Measurements from ENCODE around the gene JTB.

Gene JTB

GRCh38 chr1:153963030-153963849 is 14.2 kb downstream of the JTB start, which contains the start of gene SLC39A1:
SLC39A1 (minus strand) TSS chr1:153963537; CDS start chr1:153962715, 822 bp downstream.
- no peaks in the 10 kb centered on the region for H3K9me3 ChIP-seq (ENCODE audit: low read length)
- no peaks in the 10 kb centered on the region for H3F3A ChIP-seq (ENCODE audit: insufficient read depth, low read length)
- peaks cover 51% of the 10 kb centered on the region for H3K4me1 ChIP-seq (ENCODE audit: insufficient read depth, low read length, severe bottlenecking)
- no peak within 1 kb of the TSS for H2AFZ ChIP-seq (ENCODE audit: low read length)
- peak within 1 kb of the TSS; percentile 73 for H3K27ac ChIP-seq (ENCODE audit: low read depth, low read length, poor library complexity, severe bottlenecking)
- no peaks in the 10 kb centered on the region for H4K20me1 ChIP-seq (ENCODE audit: insufficient read depth, low read length)
- no peaks in the 10 kb centered on the region for H3K9me2 ChIP-seq (ENCODE audit: low read depth, low read length)
- peak within 1 kb of the TSS; percentile 84 for H3K9ac ChIP-seq (ENCODE audit: low read length)
- peaks cover 4% of the 10 kb centered on the region; the same call in 1 of the 2 replicates for H3K79me2 ChIP-seq (ENCODE audit: insufficient read depth, low read length)
- H3K27me3 ChIP-seq (ENCODE audit: insufficient read depth, low read length), result no peaks in the 10 kb centered on the region
- peak within 1 kb of the TSS; percentile 72 for H3K4me3 ChIP-seq (ENCODE audit: low read depth, low read length, poor library complexity, severe bottlenecking)
- H3K4me2 ChIP-seq (ENCODE audit: low read length), result peak within 1 kb of the TSS; percentile 88
- TF ChIP-seq CTCF (IDR thresholded peaks at IDR 0.05; ENCODE audit: low read length), result no peak
- TF ChIP-seq EZH2 (IDR thresholded peaks at IDR 0.05; ENCODE audit: borderline replicate concordance, low read length), result no peak
- H3K36me3 ChIP-seq (ENCODE audit: insufficient read depth, low read length), result peaks cover 7% of the 10 kb centered on the region; the same call in 1 of the 2 replicates

- Histone ChIP-seq H3K4me2 (ENCODE audit: low read length) (peak overlapping the region; percentile 88), H2AFZ (ENCODE audit: low read length) (no peak overlapping the region), H3K79me2 (ENCODE audit: insufficient read depth, low read length) (peaks cover 10% of the 10 kb centered on the region)
These were observed 15.1 kb downstream of the JTB start for GRCh38 chr1:153962088-153963029.

More at GRCh38 chr1:153962088-153963029, 15.1 kb downstream of the JTB start:
- Histone ChIP-seq H4K20me1 (ENCODE audit: insufficient read depth, low read length) (no peaks in the 10 kb centered on the region), H3K9ac (ENCODE audit: low read length) (peak overlapping the region; percentile 84), H3K36me3 (ENCODE audit: insufficient read depth, low read length) (peaks cover 7% of the 10 kb centered on the region; the same call in 1 of the 2 replicates), H3K27ac (ENCODE audit: low read depth, low read length, poor library complexity, severe bottlenecking) (peak overlapping the region; percentile 73), H3K27me3 (ENCODE audit: insufficient read depth, low read length) (no peaks in the 10 kb centered on the region), H3K4me1 (ENCODE audit: insufficient read depth, low read length, severe bottlenecking) (peaks cover 49% of the 10 kb centered on the region), H3K9me2 (ENCODE audit: low read depth, low read length) (no peaks in the 10 kb centered on the region), H3K9me3 (ENCODE audit: low read length) (no peaks in the 10 kb centered on the region), H3K4me3 (ENCODE audit: low read depth, low read length, poor library complexity, severe bottlenecking) (peak overlapping the region; percentile 72), H3F3A (ENCODE audit: insufficient read depth, low read length) (no peaks in the 10 kb centered on the region)
- TF ChIP-seq EZH2 (IDR thresholded peaks at IDR 0.05; ENCODE audit: borderline replicate concordance, low read length) (no peak), CTCF (IDR thresholded peaks at IDR 0.05; ENCODE audit: low read length) (peak; percentile 18; the same call in 1 of the 2 replicates)

All from OCI-LY1 (cell line).